Measurements from ENCODE around the gene DST.

DNA sequence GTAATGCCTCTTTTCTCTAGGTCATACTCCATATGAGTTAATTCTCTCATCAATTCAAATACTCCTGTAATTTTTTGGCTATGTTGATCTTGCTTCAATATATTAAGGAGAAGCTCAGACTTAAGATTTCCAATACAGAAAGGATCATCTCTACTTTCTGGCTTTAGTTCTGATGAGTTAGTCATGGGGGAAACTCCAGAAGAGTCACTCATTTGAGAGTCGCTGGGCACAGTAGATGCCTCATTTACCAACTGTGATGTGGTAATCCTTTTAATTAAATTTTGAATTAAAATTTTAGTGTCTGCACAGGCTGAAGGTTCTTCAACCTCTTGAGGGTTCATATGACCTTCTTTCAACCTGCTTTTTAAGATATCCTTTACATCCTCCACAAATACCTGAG lies 38.5 kb downstream of the DST start:
- TF ChIP-seq, protein P1, sequence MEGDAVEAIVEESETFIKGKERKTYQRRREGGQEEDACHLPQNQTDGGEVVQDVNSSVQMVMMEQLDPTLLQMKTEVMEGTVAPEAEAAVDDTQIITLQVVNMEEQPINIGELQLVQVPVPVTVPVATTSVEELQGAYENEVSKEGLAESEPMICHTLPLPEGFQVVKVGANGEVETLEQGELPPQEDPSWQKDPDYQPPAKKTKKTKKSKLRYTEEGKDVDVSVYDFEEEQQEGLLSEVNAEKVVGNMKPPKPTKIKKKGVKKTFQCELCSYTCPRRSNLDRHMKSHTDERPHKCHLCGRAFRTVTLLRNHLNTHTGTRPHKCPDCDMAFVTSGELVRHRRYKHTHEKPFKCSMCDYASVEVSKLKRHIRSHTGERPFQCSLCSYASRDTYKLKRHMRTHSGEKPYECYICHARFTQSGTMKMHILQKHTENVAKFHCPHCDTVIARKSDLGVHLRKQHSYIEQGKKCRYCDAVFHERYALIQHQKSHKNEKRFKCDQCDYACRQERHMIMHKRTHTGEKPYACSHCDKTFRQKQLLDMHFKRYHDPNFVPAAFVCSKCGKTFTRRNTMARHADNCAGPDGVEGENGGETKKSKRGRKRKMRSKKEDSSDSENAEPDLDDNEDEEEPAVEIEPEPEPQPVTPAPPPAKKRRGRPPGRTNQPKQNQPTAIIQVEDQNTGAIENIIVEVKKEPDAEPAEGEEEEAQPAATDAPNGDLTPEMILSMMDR (IDR thresholded peaks at IDR 0.05; ENCODE audit: insufficient read depth, low read depth, low read length) = no peak
- TF ChIP-seq EZH2 (IDR thresholded peaks at IDR 0.05; ENCODE audit: insufficient read depth, low read length) = no peak

All from astrocyte (in vitro differentiated cells and primary cell).